ENCODE measurements around the gene UGT1A5. TPM values are rescaled to one million over a fixed set of nuclear protein-coding genes. Genes with fewer than 3 reads are reported as not detected.

UGT1A5 gene
- total RNA-seq, 3 donors from 2014 or later = not detected

GRCh38 chr2:233672886-233673285 is 39.8 kb upstream of the UGT1A5 start:
- H3K4me1 ChIP-seq = no peaks in the 10 kb centered on the region
- no peak overlapping the region for H3K27ac ChIP-seq
- intact Hi-C loops (cut with DNase I; ENCODE audit: low total_unique reads) = no loop called here
- H3K36me3 ChIP-seq = no peaks in the 10 kb centered on the region
- TF ChIP-seq POLR2AphosphoS5 (IDR thresholded peaks at IDR 0.05) = no peak
- no peak for TF ChIP-seq POLR2A (IDR thresholded peaks at IDR 0.05)
- TF ChIP-seq CTCF (IDR thresholded peaks at IDR 0.05) = no peak
- no peak overlapping the region for H3K4me3 ChIP-seq
- DNase-seq (ENCODE audit: low spot score in 2 of 2) = no peak
- no peaks in the 10 kb centered on the region for H3K27me3 ChIP-seq
- no peaks in the 10 kb centered on the region for H3K9me3 ChIP-seq

- DNase-seq (ENCODE audit: low spot score in 2 of 2) = no peak
- Histone ChIP-seq H3K27ac (no peak overlapping the region), H3K4me3 (no peak overlapping the region), H3K4me1 (no peaks in the 10 kb centered on the region), H3K36me3 (no peaks in the 10 kb centered on the region), H3K27me3 (no peaks in the 10 kb centered on the region), H3K9me3 (no peaks in the 10 kb centered on the region)
- intact Hi-C loops (cut with DNase I; ENCODE audit: low total_unique reads) = no loop called here
- TF ChIP-seq POLR2AphosphoS5 (IDR thresholded peaks at IDR 0.05) (no peak), POLR2A (IDR thresholded peaks at IDR 0.05) (no peak), CTCF (IDR thresholded peaks at IDR 0.05) (no peak)
Measured at GRCh38 chr2:233673896-233674295, 38.8 kb upstream of the UGT1A5 start.

GRCh38 chr2:233674314-233674713 is 38.4 kb upstream of the UGT1A5 start:
- H3K27ac ChIP-seq = no peak overlapping the region

GRCh38 chr2:233674995-233675394 is 37.7 kb upstream of the UGT1A5 start:
- intact Hi-C loops (cut with DNase I; ENCODE audit: low total_unique reads) = no loop called here
- TF ChIP-seq POLR2A (IDR thresholded peaks at IDR 0.05) = no peak
- TF ChIP-seq POLR2AphosphoS5 (IDR thresholded peaks at IDR 0.05) = no peak
- no peak for TF ChIP-seq CTCF (IDR thresholded peaks at IDR 0.05)
- no peaks in the 10 kb centered on the region for H3K27me3 ChIP-seq
- no peaks in the 10 kb centered on the region for H3K36me3 ChIP-seq
- H3K4me3 ChIP-seq = no peak overlapping the region
- no peak for DNase-seq (ENCODE audit: low spot score in 2 of 2)
- H3K9me3 ChIP-seq = no peaks in the 10 kb centered on the region
- no peaks in the 10 kb centered on the region for H3K4me1 ChIP-seq
- no peak overlapping the region for H3K27ac ChIP-seq

More at GRCh38 chr2:233674314-233674713, 38.4 kb upstream of the UGT1A5 start:
- intact Hi-C loops (cut with DNase I; ENCODE audit: low total_unique reads) = no loop called here
- Histone ChIP-seq H3K4me1 (no peaks in the 10 kb centered on the region), H3K27me3 (no peaks in the 10 kb centered on the region), H3K4me3 (no peak overlapping the region), H3K36me3 (no peaks in the 10 kb centered on the region), H3K9me3 (no peaks in the 10 kb centered on the region)
- no peak for DNase-seq (ENCODE audit: low spot score in 2 of 2)
- TF ChIP-seq POLR2A (IDR thresholded peaks at IDR 0.05) = no peak
- TF ChIP-seq CTCF (IDR thresholded peaks at IDR 0.05) = no peak
- no peak for TF ChIP-seq POLR2AphosphoS5 (IDR thresholded peaks at IDR 0.05)

GRCh38 chr2:233676046-233676445 is 36.7 kb upstream of the UGT1A5 start:
- no peak for DNase-seq (ENCODE audit: low spot score in 2 of 2)
- Histone ChIP-seq H3K4me3 (no peak overlapping the region), H3K27me3 (no peaks in the 10 kb centered on the region), H3K36me3 (no peaks in the 10 kb centered on the region), H3K4me1 (no peaks in the 10 kb centered on the region), H3K27ac (no peak overlapping the region), H3K9me3 (no peaks in the 10 kb centered on the region)
- TF ChIP-seq CTCF (IDR thresholded peaks at IDR 0.05) = no peak
- TF ChIP-seq POLR2AphosphoS5 (IDR thresholded peaks at IDR 0.05) = no peak
- no peak for TF ChIP-seq POLR2A (IDR thresholded peaks at IDR 0.05)
- intact Hi-C loops (cut with DNase I; ENCODE audit: low total_unique reads) = no loop called here
